ENCODE results near the gene TAF5L. TPM values are rescaled to one million over a fixed set of nuclear protein-coding genes. Genes with fewer than 3 reads are reported as not detected.
A peak's percentile ranks its signal among the peaks of the same experiment; 100 is the strongest.

Gene TAF5L
- total RNA-seq = 12.5 TPM

GRCh38 chr1:229625915-229626831 lies at the start of gene TAF5L, which contains the start of gene URB2:
Gene TAF5L (minus strand): TSS chr1:229626122. CDS start chr1:229614482, 11,640 bp downstream.
Gene URB2 (plus strand): TSS chr1:229626247. CDS start chr1:229627634, 1,387 bp downstream.
- Histone ChIP-seq H3K4me3 (peak within 1 kb of the TSS; percentile 81 to 93), H3K4me1 (peaks cover 47% of the 10 kb centered on the region), H3K27ac (peak within 1 kb of the TSS; percentile 88), H3K36me3 (no peaks in the 10 kb centered on the region), H3K9me3 (no peaks in the 10 kb centered on the region), H3K27me3 (no peaks in the 10 kb centered on the region)
- TF ChIP-seq POLR2A (IDR thresholded peaks at IDR 0.05) = no peak
- no peak for TF ChIP-seq CTCF (IDR thresholded peaks at IDR 0.05)
- TF ChIP-seq POLR2AphosphoS5 (IDR thresholded peaks at IDR 0.05; ENCODE audit: insufficient read depth in 1 of 2, low read depth in 1 of 2) = peak in 1 of 2 donors; percentile 45
- intact Hi-C loops (cut with DNase I) = loop anchor here (2.0 kb wide), 1 partner anchor 67 kb away; the partner anchor contains the start of gene ABCB10
- DNase-seq (ENCODE audit: extremely low spot score in 2 of 2) = no peak

- no peak overlapping the region for H3K4me3 ChIP-seq
- no peaks in the 10 kb centered on the region for H3K4me1 ChIP-seq
- H3K36me3 ChIP-seq = no peaks in the 10 kb centered on the region
- no peaks in the 10 kb centered on the region for H3K9me3 ChIP-seq
- DNase-seq (ENCODE audit: extremely low spot score in 2 of 2) = no peak
- no peaks in the 10 kb centered on the region for H3K27me3 ChIP-seq
- TF ChIP-seq POLR2AphosphoS5 (IDR thresholded peaks at IDR 0.05; ENCODE audit: insufficient read depth in 1 of 2, low read depth in 1 of 2) = no peak
- no peak for TF ChIP-seq CTCF (IDR thresholded peaks at IDR 0.05)
- no peak for TF ChIP-seq POLR2A (IDR thresholded peaks at IDR 0.05)
- intact Hi-C loops (cut with DNase I) = no loop called here
- H3K27ac ChIP-seq = no peak overlapping the region
These were observed 49.5 kb upstream of the TAF5L start for GRCh38 chr1:229675396-229675795.

GRCh38 chr1:229674042-229674441 lies 48.1 kb upstream of the TAF5L start:
- H3K27me3 ChIP-seq = no peaks in the 10 kb centered on the region
- H3K9me3 ChIP-seq = no peaks in the 10 kb centered on the region
- intact Hi-C loops (cut with DNase I) = no loop called here
- DNase-seq (ENCODE audit: extremely low spot score in 2 of 2) = peak in 1 of 2 donors; percentile 76
- H3K36me3 ChIP-seq = no peaks in the 10 kb centered on the region
- H3K27ac ChIP-seq = no peak overlapping the region
- TF ChIP-seq POLR2A (IDR thresholded peaks at IDR 0.05) = no peak
- no peak for TF ChIP-seq CTCF (IDR thresholded peaks at IDR 0.05)
- TF ChIP-seq POLR2AphosphoS5 (IDR thresholded peaks at IDR 0.05; ENCODE audit: insufficient read depth in 1 of 2, low read depth in 1 of 2) = no peak
- no peak overlapping the region for H3K4me3 ChIP-seq
- H3K4me1 ChIP-seq = no peaks in the 10 kb centered on the region

- Histone ChIP-seq H3K9me3 (no peaks in the 10 kb centered on the region), H3K27ac (no peak overlapping the region), H3K4me1 (no peaks in the 10 kb centered on the region), H3K4me3 (no peak overlapping the region), H3K36me3 (no peaks in the 10 kb centered on the region), H3K27me3 (no peaks in the 10 kb centered on the region)
- TF ChIP-seq POLR2A (IDR thresholded peaks at IDR 0.05) (no peak), POLR2AphosphoS5 (IDR thresholded peaks at IDR 0.05; ENCODE audit: insufficient read depth in 1 of 2, low read depth in 1 of 2) (no peak), CTCF (IDR thresholded peaks at IDR 0.05) (no peak)
- intact Hi-C loops (cut with DNase I) = no loop called here
- DNase-seq (ENCODE audit: extremely low spot score in 2 of 2) = no peak
These were observed 46.3 kb upstream of the TAF5L start for GRCh38 chr1:229672246-229672645.

- TF ChIP-seq CTCF (IDR thresholded peaks at IDR 0.05) = no peak
- TF ChIP-seq POLR2AphosphoS5 (IDR thresholded peaks at IDR 0.05; ENCODE audit: insufficient read depth in 1 of 2, low read depth in 1 of 2) = no peak
- TF ChIP-seq POLR2A (IDR thresholded peaks at IDR 0.05) = no peak
- peak in 1 of 2 donors; percentile 32 for DNase-seq (ENCODE audit: extremely low spot score in 2 of 2)
- Histone ChIP-seq H3K27me3 (no peaks in the 10 kb centered on the region), H3K9me3 (no peaks in the 10 kb centered on the region), H3K4me3 (no peak overlapping the region), H3K4me1 (no peaks in the 10 kb centered on the region), H3K36me3 (no peaks in the 10 kb centered on the region), H3K27ac (no peak overlapping the region)
- intact Hi-C loops (cut with DNase I) = no loop called here
These were observed 45.4 kb upstream of the TAF5L start for GRCh38 chr1:229671310-229671709.

Data from vagina (tissue), 2 donors.